22Rv1 (cell line): ENCODE measurements around the gene ATP5F1D.

ENCODE experiments used
- CTCF ChIP-seq: fragments of 450-650 bp; IDR thresholded peaks from 2 replicates; pipeline ENCODE4 v1.5.1; 2017; ENCODE audit warnings: mild to moderate bottlenecking
- ZFX ChIP-seq: fragments of 450-650 bp; IDR thresholded peaks from 2 replicates; pipeline ENCODE4 v1.6.1; 2017; ENCODE audit warnings: antibody characterized with exemption, borderline replicate concordance

GRCh38 chr19:1267477-1268225, 26.1 kb downstream of the ATP5F1D start:
- TF ChIP-seq ZFX (no peak), CTCF (no peak)
